ENCODE results near the gene RHD. TPM values are rescaled to one million over a fixed set of nuclear protein-coding genes. Genes with fewer than 3 reads are reported as not detected.

Gene RHD
- total RNA-seq, 1 experiment from 2014 or later = not detected

- DNase-seq (ENCODE audit: low spot score) (no peak), ATAC-seq (no peak)
- Mint-ChIP-seq H3K4me3 (no peak overlapping the region), H3K27me3 (ENCODE audit: low read depth) (no peaks in the 10 kb centered on the region), H3K4me1 (peaks cover 11% of the 10 kb centered on the region), H3K36me3 (peaks cover 16% of the 10 kb centered on the region), H3K9me3 (no peaks in the 10 kb centered on the region), H3K27ac (no peak overlapping the region)
- TF ChIP-seq CREM (CRISPR knock-in tag; IDR thresholded peaks at IDR 0.05) = no peak
- no peak for TF ChIP-seq SP1 (CRISPR knock-in tag; conservative IDR thresholded peaks at IDR 0.05)
- no peak for TF ChIP-seq FOXK1 (CRISPR knock-in tag; IDR thresholded peaks at IDR 0.05)
- no peak for TF ChIP-seq SOX15 (CRISPR knock-in tag; IDR thresholded peaks at IDR 0.05)
- TF ChIP-seq TP53 (CRISPR knock-in tag; IDR thresholded peaks at IDR 0.05) = no peak
- no peak for TF ChIP-seq NFATC4 (CRISPR knock-in tag; IDR thresholded peaks at IDR 0.05)
- no peak for TF ChIP-seq SMAD4 (CRISPR knock-in tag; IDR thresholded peaks at IDR 0.05)
- no peak for TF ChIP-seq MAX (CRISPR knock-in tag; IDR thresholded peaks at IDR 0.05)
- ChIA-PET POLR2A (no interaction called here), CTCF (no interaction called here)
Observed at GRCh38 chr1:25342846-25343245, 70.5 kb downstream of the RHD start.

GRCh38 chr1:25343872-25344271 lies 71.6 kb downstream of the RHD start:
- H3K9me3 Mint-ChIP-seq = no peaks in the 10 kb centered on the region
- TF ChIP-seq HMGA2 (CRISPR knock-in tag; IDR thresholded peaks at IDR 0.05) (no peak), ZBTB21 (CRISPR knock-in tag; IDR thresholded peaks at IDR 0.05; ENCODE audit: borderline replicate concordance) (no peak), AR (CRISPR knock-in tag; IDR thresholded peaks at IDR 0.05) (no peak), STAT6 (CRISPR knock-in tag; conservative IDR thresholded peaks at IDR 0.05; ENCODE audit: low read depth) (no peak), FOXP1 (CRISPR knock-in tag; IDR thresholded peaks at IDR 0.05; ENCODE audit: borderline replicate concordance) (no peak), SMAD4 (CRISPR knock-in tag; IDR thresholded peaks at IDR 0.05) (no peak), HMGXB4 (CRISPR knock-in tag; IDR thresholded peaks at IDR 0.05) (no peak), ZNF219 (CRISPR knock-in tag; IDR thresholded peaks at IDR 0.05; ENCODE audit: borderline replicate concordance) (no peak), SOX15 (CRISPR knock-in tag; IDR thresholded peaks at IDR 0.05) (no peak), ERG (CRISPR knock-in tag; IDR thresholded peaks at IDR 0.05) (no peak), PRRX2 (CRISPR knock-in tag; IDR thresholded peaks at IDR 0.05) (no peak), PREB (CRISPR knock-in tag; IDR thresholded peaks at IDR 0.05; ENCODE audit: borderline replicate concordance) (no peak), FOXK1 (CRISPR knock-in tag; IDR thresholded peaks at IDR 0.05) (no peak)
- H3K27ac Mint-ChIP-seq = peak overlapping the region; percentile 51; the same call in 1 of the 2 replicates
- peaks cover 18% of the 10 kb centered on the region for H3K36me3 Mint-ChIP-seq
- H3K4me3 Mint-ChIP-seq = no peak overlapping the region
- no peaks in the 10 kb centered on the region for H3K27me3 Mint-ChIP-seq (ENCODE audit: low read depth)
- DNase-seq (ENCODE audit: low spot score) (no peak), ATAC-seq (no peak)
- ChIA-PET CTCF (no interaction called here), POLR2A (no interaction called here)
- peaks cover 11% of the 10 kb centered on the region for H3K4me1 Mint-ChIP-seq

All from WTC11 (cell line).